PC-9 (cell line): Measurements from ENCODE around the gene PET100. TPM values are rescaled to one million over a fixed set of nuclear protein-coding genes. Genes with fewer than 3 reads are reported as not detected.

ENCODE experiments used
- BruUV-seq: library from RNA; stranded (reverse); fragments of 400-500 nt; replicated peaks from 2 replicates; lab custom pipeline; 2021; lab: Mats Ljungman, UMichigan
- CTCF ChIA-PET: fragments of 300-600 bp; sonication (Branson Sonifier 250); formaldehyde crosslinking; loops from one replicate; lab custom pipeline; 2022; ENCODE audit warnings: antibody characterized with exemption; lab: Charles Lee
- POLR2A ChIA-PET: fragments of 300-600 bp; sonication (Branson Sonifier 250); formaldehyde crosslinking; loops from one replicate; lab custom pipeline; 2022; ENCODE audit warnings: antibody characterized with exemption; ENCODE audit not compliant: unreplicated experiment; lab: Charles Lee
- DNase-seq, 2 experiments: peaks; one replicate each; pipeline versions ENCODE4 v3.0.0 to v3.0.0-alpha.2; 2015 to 2022; ENCODE audit warnings: mixed read lengths in 1 of 2
- H2AFZ ChIP-seq: fragments of 200-600 bp; sonication (generic); 2 replicates; pipeline ENCODE4 v1.8.1; 2017; ENCODE audit warnings: antibody characterized with exemption
- H3F3A ChIP-seq: fragments of 200-600 bp; sonication (generic); 2 replicates; pipeline ENCODE4 v1.8.1; 2017; ENCODE audit warnings: antibody characterized with exemption, mild to moderate bottlenecking, low read depth; ENCODE audit not compliant: insufficient read depth
- H3K27ac ChIP-seq: fragments of 200-600 bp; sonication (generic); 2 replicates; pipeline ENCODE4 v1.6.1; 2016; ENCODE audit warnings: mixed run types
- H3K27me3 ChIP-seq: fragments of 200-600 bp; sonication (generic); 2 replicates; pipeline ENCODE4 v1.6.1; 2016; ENCODE audit warnings: low read depth, mixed run types; ENCODE audit not compliant: insufficient read depth
- H3K36me3 ChIP-seq: fragments of 200-600 bp; sonication (generic); 2 replicates; pipeline ENCODE4 v1.6.1; 2016; ENCODE audit warnings: low read depth, mixed run types
- H3K4me1 ChIP-seq: fragments of 200-600 bp; sonication (generic); replicated peaks from 2 replicates; pipeline ENCODE4 v1.6.1; 2016; ENCODE audit warnings: mixed run types; ENCODE audit not compliant: insufficient read depth
- H3K4me2 ChIP-seq: fragments of 200-600 bp; sonication (generic); 2 replicates; pipeline ENCODE4 v1.6.1; 2017; ENCODE audit warnings: mixed run types
- H3K4me3 ChIP-seq: fragments of 200-600 bp; sonication (generic); 2 replicates; pipeline ENCODE4 v1.6.1; 2016; ENCODE audit warnings: mixed run types
- H3K79me2 ChIP-seq: fragments of 200-600 bp; sonication (generic); 2 replicates; pipeline ENCODE4 v1.6.1; 2017; ENCODE audit warnings: low read depth, mixed run types
- H3K9me2 ChIP-seq: fragments of 200-600 bp; sonication (generic); 2 replicates; pipeline ENCODE4 v1.8.1; 2017; ENCODE audit warnings: mild to moderate bottlenecking; ENCODE audit not compliant: insufficient read depth
- H3K9me3 ChIP-seq: fragments of 200-600 bp; sonication (generic); 2 replicates; pipeline ENCODE4 v1.8.1; 2016; ENCODE audit warnings: low read depth; ENCODE audit not compliant: insufficient read depth
- H4K20me1 ChIP-seq: fragments of 200-600 bp; sonication (generic); 2 replicates; pipeline ENCODE4 v1.8.1; 2017; ENCODE audit not compliant: insufficient read depth
- CTCF ChIP-seq: fragments of 200-600 bp; sonication (generic); conservative IDR thresholded peaks from 2 replicates; pipeline ENCODE4 v1.6.1; 2017; ENCODE audit warnings: mixed run types, antibody characterized with exemption, mild to moderate bottlenecking, moderate library complexity
- EZH2 ChIP-seq: fragments of 200-600 bp; sonication (generic); IDR thresholded peaks from 2 replicates; pipeline ENCODE4 v1.8.0; 2017; ENCODE audit warnings: antibody characterized with exemption, low read depth
- intact Hi-C: fragments of 100-400 bp; cut with micrococcal nuclease; formaldehyde crosslinking; loops from one replicate; pipeline ENCODE4 v1.10.0; 2022; ENCODE audit not compliant: unreplicated experiment
- total RNA-seq: library from RNA; stranded (reverse); gene quantifications from 2 replicates; pipeline ENCODE4 v1.2.3, GENCODE V29; 2021

PET100 gene
- total RNA-seq, 1 experiment from 2014 or later = 149 TPM

GRCh38 chr19:7619671-7620441 lies 9.7 kb upstream of the PET100 start:
- Histone ChIP-seq H3F3A (peaks cover 31% of the 10 kb centered on the region), H3K36me3 (peaks cover 15% of the 10 kb centered on the region; the same call in 1 of the 2 replicates), H2AFZ (no peak overlapping the region), H3K9me2 (no peaks in the 10 kb centered on the region), H3K27me3 (no peaks in the 10 kb centered on the region), H3K4me3 (no peak overlapping the region), H3K4me2 (peak overlapping the region; percentile 55), H3K4me1 (peaks cover 30% of the 10 kb centered on the region), H4K20me1 (no peaks in the 10 kb centered on the region), H3K9me3 (no peaks in the 10 kb centered on the region), H3K27ac (peak overlapping the region; percentile 59), H3K79me2 (no peaks in the 10 kb centered on the region)
- no peak for DNase-seq
- TF ChIP-seq CTCF (no peak), EZH2 (no peak)
- BruUV-seq = TSS peak; percentile 21
- ChIA-PET POLR2A (interaction anchor here (0.5 to 0.8 kb wide), 8 partner anchors 9 to 840 kb away, joined by 3 to 10 read pairs (median 4); partner anchors contain the start of genes PET100, TIMM44 and XAB2), CTCF (interaction anchor here (0.5 to 2.0 kb wide), 3 partner anchors 10 to 61 kb away, joined by 3 to 10 read pairs (median 4); partner anchors contain the start of genes PET100, TRAPPC5 and XAB2)
- intact Hi-C loops = loop anchor here (1.0 to 2.0 kb wide), 3 partner anchors 9 to 59 kb away; partner anchors contain the start of genes PET100 and XAB2

DNA sequence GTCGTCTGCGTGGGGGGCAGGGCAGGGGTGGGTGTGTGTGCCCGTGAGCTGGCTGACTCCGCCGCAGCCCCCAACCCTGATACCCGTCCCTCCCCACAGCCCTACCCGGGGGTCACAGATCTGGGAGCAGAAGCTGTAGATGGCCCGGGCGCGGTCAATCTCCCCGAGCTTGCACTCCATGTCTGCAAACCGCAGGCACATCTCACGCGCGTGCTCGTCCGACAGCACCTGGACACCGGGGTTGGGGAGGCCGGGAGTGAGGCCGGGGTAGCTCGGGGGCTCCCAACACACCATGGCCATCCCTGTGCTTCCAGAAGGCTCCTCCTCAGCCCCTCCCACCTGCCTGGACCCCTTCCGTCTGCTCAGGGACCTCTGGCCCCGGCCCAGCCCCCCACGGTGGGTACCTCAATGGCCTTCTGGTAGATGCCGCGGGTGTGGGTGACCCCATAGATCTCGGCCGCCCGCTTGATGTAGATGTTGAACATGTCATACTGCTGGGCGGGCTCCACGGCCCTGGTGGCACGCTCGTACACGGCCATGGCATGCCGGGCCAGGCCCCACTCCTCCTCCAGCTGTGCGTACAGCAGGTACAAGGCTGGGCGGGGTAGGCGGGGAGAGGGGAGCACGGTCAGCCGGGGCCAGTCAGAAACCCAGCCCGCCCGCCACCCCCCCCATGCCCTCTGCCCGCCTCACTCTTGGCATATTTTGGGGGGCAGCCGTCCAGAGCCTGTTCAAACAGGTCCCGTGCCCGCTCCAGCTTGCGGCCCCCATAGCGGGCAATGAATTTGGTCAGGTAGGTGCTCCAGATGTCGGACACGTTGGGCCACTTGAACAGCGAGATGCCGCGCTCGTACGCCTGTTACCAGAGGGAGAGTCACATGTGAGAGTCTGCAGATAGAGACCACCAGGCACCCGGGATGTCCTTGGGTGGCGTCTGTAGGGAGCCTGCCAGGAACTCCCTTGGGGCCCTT lies 8.9 kb upstream of the PET100 start:
- no peak overlapping the region for H2AFZ ChIP-seq
- ChIA-PET CTCF (no interaction called here), POLR2A (no interaction called here)
- intact Hi-C loops = no loop called here
- no peaks in the 10 kb centered on the region for H3K27me3 ChIP-seq
- H3K79me2 ChIP-seq = peaks cover 2% of the 10 kb centered on the region
- peaks cover 31% of the 10 kb centered on the region for H3F3A ChIP-seq
- no TSS peak for BruUV-seq
- H3K4me3 ChIP-seq = no peak overlapping the region
- no peak for DNase-seq
- H3K4me1 ChIP-seq = peaks cover 30% of the 10 kb centered on the region
- TF ChIP-seq EZH2 (no peak), CTCF (no peak)
- H3K27ac ChIP-seq = no peak overlapping the region
- H3K4me2 ChIP-seq = no peak overlapping the region
- no peaks in the 10 kb centered on the region for H4K20me1 ChIP-seq
- H3K9me3 ChIP-seq = no peaks in the 10 kb centered on the region
- no peaks in the 10 kb centered on the region for H3K9me2 ChIP-seq
- peaks cover 15% of the 10 kb centered on the region; the same call in 1 of the 2 replicates for H3K36me3 ChIP-seq

GRCh38 chr19:7622933-7623685 lies 6.5 kb upstream of the PET100 start:
- DNase-seq = no peak
- Histone ChIP-seq H3K4me2 (no peak overlapping the region), H3K9me3 (no peaks in the 10 kb centered on the region), H2AFZ (no peak overlapping the region), H3K36me3 (peaks cover 10% of the 10 kb centered on the region; the same call in 1 of the 2 replicates), H3F3A (peaks cover 20% of the 10 kb centered on the region), H4K20me1 (0 out of 2 replicates have a peak, but pooled peaks cover 8% of the 10 kb centered on the region), H3K79me2 (peaks cover 25% of the 10 kb centered on the region), H3K27ac (no peak overlapping the region), H3K9me2 (no peaks in the 10 kb centered on the region), H3K4me1 (peaks cover 23% of the 10 kb centered on the region), H3K4me3 (no peak overlapping the region), H3K27me3 (no peaks in the 10 kb centered on the region)
- no TSS peak for BruUV-seq
- TF ChIP-seq CTCF (no peak), EZH2 (no peak)
- ChIA-PET POLR2A (no interaction called here), CTCF (no interaction called here)
- intact Hi-C loops = no loop called here
